DND-41 (cell line): Measurements from ENCODE around the gene PCK1.
A peak's percentile ranks its signal among the peaks of the same experiment; 100 is the strongest.

Experiments used
- ATAC-seq: fragments of 200-7000 bp; cut with Tn5 transposase; 3 replicates; pipeline ENCODE4 v1.9.1; 2021; ENCODE audit warnings: low read depth; ENCODE audit not compliant: insufficient read depth
- DNase-seq: peaks from one replicate; pipeline ENCODE4 v3.0.0-alpha.2; 2020
- H2AFZ ChIP-seq: 2 replicates; pipeline ENCODE4 v1.6.0; 2012; ENCODE audit warnings: low read depth, low read length
- H3K27ac ChIP-seq: 2 replicates; pipeline ENCODE4 v1.5.1; 2012; ENCODE audit warnings: low read length, inconsistent platforms
- H3K27me3 ChIP-seq: fragments of 200-600 bp; sonication (generic); 2 replicates; pipeline ENCODE4 v1.6.0; 2012; ENCODE audit warnings: low read length, mild to moderate bottlenecking, inconsistent platforms; ENCODE audit not compliant: insufficient read depth, poor library complexity
- H3K36me3 ChIP-seq: 2 replicates; pipeline ENCODE4 v1.5.1; 2012; ENCODE audit warnings: low read length, inconsistent platforms; ENCODE audit not compliant: insufficient read depth
- H3K4me1 ChIP-seq: 2 replicates; pipeline ENCODE4 v1.5.1; 2012; ENCODE audit warnings: mild to moderate bottlenecking, low read length; ENCODE audit not compliant: insufficient read depth
- H3K4me2 ChIP-seq: 2 replicates; pipeline ENCODE4 v1.6.0; 2012; ENCODE audit warnings: mild to moderate bottlenecking, moderate library complexity, low read length, inconsistent platforms; ENCODE audit not compliant: insufficient read depth
- H3K4me3 ChIP-seq, 2 experiments: fragments of 200-600 bp in 1 of 2; shearing (Covaris generic) in 1 of 2; 2 replicates each; pipeline ENCODE4 v1.5.1; 2012 to 2016; ENCODE audit warnings: inconsistent platforms in 2 of 2, low read length in 2 of 2, mild to moderate bottlenecking in 2 of 2, low read depth in 1 of 2, moderate library complexity in 1 of 2
- H3K79me2 ChIP-seq: 2 replicates; pipeline ENCODE4 v1.6.0; 2012; ENCODE audit warnings: low read length, inconsistent platforms; ENCODE audit not compliant: insufficient read depth
- H3K9ac ChIP-seq: 2 replicates; pipeline ENCODE4 v1.6.0; 2012; ENCODE audit warnings: low read depth, mild to moderate bottlenecking, inconsistent platforms, low read length, moderate library complexity
- H3K9me3 ChIP-seq: 2 replicates; pipeline ENCODE4 v1.5.1; 2012; ENCODE audit warnings: low read length, moderate library complexity, mild to moderate bottlenecking, inconsistent platforms; ENCODE audit not compliant: insufficient read depth, severe bottlenecking
- H4K20me1 ChIP-seq: 2 replicates; pipeline ENCODE4 v1.6.0; 2012; ENCODE audit warnings: low read length; ENCODE audit not compliant: insufficient read depth
- EZH2 ChIP-seq: IDR thresholded peaks from 3 replicates; pipeline ENCODE4 v1.6.1; 2012; ENCODE audit warnings: borderline replicate concordance, low read depth, mild to moderate bottlenecking, moderate library complexity, low read length, inconsistent platforms; ENCODE audit not compliant: severe bottlenecking
- TF ChIP-seq, protein P1 (sequence below): IDR thresholded peaks from 2 replicates; pipeline ENCODE4 v1.5.1; 2012; ENCODE audit warnings: borderline replicate concordance, low read length, moderate library complexity, mild to moderate bottlenecking; ENCODE audit not compliant: poor library complexity, severe bottlenecking; ENCODE audit errors: extremely low read depth

Gene PCK1

DNA sequence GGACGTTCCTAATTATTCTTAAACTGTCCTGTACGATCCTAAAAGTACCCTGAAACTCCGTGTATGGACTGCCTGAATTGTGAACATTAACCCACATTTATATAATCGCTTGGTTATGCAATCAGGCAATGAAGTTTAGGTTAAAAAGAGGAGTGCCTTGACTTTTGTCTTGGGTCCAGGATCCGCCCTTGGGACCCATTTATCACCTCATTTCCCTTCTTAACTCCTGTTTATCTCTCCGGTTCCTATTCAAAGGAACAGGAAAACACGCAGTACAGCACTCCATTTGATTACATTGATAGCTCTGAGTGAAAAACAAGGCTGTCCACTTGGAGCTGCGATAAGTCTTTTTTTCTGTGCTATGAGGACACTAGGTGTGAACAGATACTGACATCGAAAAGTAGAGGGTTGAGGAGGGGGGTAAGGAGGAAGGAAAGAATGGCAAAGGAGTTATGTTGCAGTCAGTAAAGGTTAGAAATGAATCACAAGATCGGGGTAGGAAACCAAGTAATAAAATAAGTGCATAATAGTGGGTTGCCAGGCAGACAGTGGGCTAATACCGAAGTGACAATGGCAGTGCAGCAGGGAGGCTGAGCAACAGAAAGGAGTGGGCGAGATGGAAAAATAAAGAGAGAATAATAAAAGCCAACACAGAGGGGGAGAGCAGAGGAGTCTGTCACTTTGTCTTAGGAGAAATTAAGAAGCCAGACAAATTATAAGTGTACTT is 15.9 kb upstream of the PCK1 start:
- Histone ChIP-seq H3K36me3 (no peaks in the 10 kb centered on the region), H3K4me2 (no peak overlapping the region), H3K9ac (no peak overlapping the region), H3K4me3 (no peak overlapping the region), H4K20me1 (0 out of 2 replicates have a peak, but pooled peaks cover 2% of the 10 kb centered on the region), H2AFZ (no peak overlapping the region), H3K79me2 (no peaks in the 10 kb centered on the region), H3K27ac (no peak overlapping the region), H3K4me1 (no peaks in the 10 kb centered on the region), H3K27me3 (peaks cover 36% of the 10 kb centered on the region), H3K9me3 (no peaks in the 10 kb centered on the region)
- TF ChIP-seq, protein P1, sequence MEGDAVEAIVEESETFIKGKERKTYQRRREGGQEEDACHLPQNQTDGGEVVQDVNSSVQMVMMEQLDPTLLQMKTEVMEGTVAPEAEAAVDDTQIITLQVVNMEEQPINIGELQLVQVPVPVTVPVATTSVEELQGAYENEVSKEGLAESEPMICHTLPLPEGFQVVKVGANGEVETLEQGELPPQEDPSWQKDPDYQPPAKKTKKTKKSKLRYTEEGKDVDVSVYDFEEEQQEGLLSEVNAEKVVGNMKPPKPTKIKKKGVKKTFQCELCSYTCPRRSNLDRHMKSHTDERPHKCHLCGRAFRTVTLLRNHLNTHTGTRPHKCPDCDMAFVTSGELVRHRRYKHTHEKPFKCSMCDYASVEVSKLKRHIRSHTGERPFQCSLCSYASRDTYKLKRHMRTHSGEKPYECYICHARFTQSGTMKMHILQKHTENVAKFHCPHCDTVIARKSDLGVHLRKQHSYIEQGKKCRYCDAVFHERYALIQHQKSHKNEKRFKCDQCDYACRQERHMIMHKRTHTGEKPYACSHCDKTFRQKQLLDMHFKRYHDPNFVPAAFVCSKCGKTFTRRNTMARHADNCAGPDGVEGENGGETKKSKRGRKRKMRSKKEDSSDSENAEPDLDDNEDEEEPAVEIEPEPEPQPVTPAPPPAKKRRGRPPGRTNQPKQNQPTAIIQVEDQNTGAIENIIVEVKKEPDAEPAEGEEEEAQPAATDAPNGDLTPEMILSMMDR = no peak
- TF ChIP-seq EZH2 = no peak
- DNase-seq = no peak
- no peak for ATAC-seq

DNA sequence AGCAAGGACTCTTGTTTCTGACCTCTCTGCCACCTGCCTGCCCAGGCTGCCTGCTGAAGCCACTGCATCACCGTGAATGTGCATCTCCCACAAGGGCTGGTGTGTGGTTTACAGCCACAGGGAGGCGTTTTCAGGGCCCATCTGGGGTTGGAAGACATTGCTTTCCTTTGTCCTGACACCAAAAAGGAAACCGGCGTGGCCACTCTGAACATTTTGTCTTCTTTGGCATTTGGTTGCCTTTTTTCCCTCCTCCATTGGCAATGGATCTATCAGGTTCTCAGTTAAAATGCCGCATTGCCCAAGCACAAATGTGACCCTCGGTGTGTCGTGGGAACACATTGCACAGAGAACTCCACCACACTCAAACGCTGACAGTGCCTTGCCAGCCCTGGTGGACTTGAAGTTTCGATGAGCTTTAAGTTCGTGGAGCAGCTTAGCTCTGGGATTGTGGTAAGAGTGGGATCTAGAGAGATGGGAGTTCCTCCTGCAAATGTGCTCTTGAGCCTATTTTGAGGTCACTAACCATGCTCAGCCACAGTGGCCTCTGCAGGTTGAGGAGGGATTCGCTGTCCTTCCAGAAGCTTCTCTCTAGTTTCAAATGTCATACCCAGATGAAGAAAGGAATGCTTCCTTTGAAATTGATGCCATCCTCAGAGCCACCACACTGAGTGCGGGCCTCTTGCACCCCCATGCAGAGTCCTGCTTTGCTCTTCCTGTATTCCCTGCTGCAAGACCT is 14.8 kb upstream of the PCK1 start:
- no peak for DNase-seq
- Histone ChIP-seq H2AFZ (no peak overlapping the region), H3K27ac (no peak overlapping the region), H3K9me3 (no peaks in the 10 kb centered on the region), H3K36me3 (no peaks in the 10 kb centered on the region), H3K4me1 (no peaks in the 10 kb centered on the region), H3K27me3 (peaks cover 32% of the 10 kb centered on the region), H4K20me1 (0 out of 2 replicates have a peak, but pooled peaks cover 2% of the 10 kb centered on the region), H3K4me3 (no peak overlapping the region), H3K9ac (no peak overlapping the region), H3K4me2 (no peak overlapping the region), H3K79me2 (no peaks in the 10 kb centered on the region)
- ATAC-seq = no peak
- TF ChIP-seq EZH2 = no peak
- TF ChIP-seq, protein P1 = peak; percentile 8

- TF ChIP-seq, protein P1 = no peak
- TF ChIP-seq EZH2 = no peak
- Histone ChIP-seq H3K36me3 (no peaks in the 10 kb centered on the region), H3K4me2 (no peak overlapping the region), H3K9ac (no peak overlapping the region), H3K79me2 (no peaks in the 10 kb centered on the region), H3K4me1 (no peaks in the 10 kb centered on the region), H4K20me1 (0 out of 2 replicates have a peak, but pooled peaks cover 2% of the 10 kb centered on the region), H3K9me3 (no peaks in the 10 kb centered on the region), H3K4me3 (no peak overlapping the region), H3K27me3 (peaks cover 33% of the 10 kb centered on the region), H3K27ac (no peak overlapping the region), H2AFZ (no peak overlapping the region)
- DNase-seq = no peak
- ATAC-seq = no peak
Observed at GRCh38 chr20:57546956-57547649, 13.8 kb upstream of the PCK1 start.
